Measurements from ENCODE around the gene GPR18.

Gene GPR18

GRCh38 chr13:99289674-99290337 is 31.6 kb upstream of the GPR18 start:
- DNase-seq: peak; percentile 77

DNA sequence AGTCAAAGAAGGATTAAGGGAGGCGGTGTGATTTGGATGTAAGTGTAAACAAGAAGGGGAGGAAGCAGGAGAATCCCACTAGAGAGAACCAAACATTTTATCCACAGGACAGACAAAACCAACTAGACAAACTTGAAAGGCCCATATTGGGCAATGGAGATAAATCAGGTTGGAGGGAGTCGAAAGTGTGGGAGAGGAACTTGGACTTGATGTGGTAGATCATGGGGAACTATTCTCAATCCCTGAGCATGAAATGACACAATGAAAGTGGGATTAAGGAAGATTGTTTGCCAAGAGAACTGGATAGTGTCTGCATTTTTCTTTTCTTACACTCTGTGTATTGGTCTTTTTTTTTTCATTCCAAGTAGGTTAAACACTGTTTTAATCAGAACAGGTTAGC is 31.1 kb upstream of the GPR18 start:
- no peak for DNase-seq

DNA sequence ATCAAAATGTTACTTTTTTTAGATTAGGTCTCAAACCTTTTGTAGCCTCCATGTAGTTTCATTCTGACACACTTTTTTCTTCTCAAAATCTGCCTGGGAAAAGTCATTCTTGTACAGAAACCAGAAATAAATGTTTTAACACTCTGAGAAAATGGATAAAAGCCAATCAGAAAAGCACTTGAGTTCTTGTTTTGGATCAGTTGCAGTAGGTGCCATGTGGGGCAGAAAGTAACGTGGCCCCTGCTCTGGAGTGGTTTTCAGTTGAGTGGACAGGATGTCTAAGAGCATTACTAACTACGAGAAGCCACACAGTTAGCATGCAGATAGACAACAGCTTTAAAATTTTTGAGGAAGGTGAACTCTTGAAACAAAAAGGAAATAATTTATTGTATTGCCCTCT is 29.9 kb upstream of the GPR18 start:
- peak; percentile 74 for DNase-seq

- no peak for DNase-seq
Measured at GRCh38 chr13:99287551-99287950, 29.4 kb upstream of the GPR18 start.

DNA sequence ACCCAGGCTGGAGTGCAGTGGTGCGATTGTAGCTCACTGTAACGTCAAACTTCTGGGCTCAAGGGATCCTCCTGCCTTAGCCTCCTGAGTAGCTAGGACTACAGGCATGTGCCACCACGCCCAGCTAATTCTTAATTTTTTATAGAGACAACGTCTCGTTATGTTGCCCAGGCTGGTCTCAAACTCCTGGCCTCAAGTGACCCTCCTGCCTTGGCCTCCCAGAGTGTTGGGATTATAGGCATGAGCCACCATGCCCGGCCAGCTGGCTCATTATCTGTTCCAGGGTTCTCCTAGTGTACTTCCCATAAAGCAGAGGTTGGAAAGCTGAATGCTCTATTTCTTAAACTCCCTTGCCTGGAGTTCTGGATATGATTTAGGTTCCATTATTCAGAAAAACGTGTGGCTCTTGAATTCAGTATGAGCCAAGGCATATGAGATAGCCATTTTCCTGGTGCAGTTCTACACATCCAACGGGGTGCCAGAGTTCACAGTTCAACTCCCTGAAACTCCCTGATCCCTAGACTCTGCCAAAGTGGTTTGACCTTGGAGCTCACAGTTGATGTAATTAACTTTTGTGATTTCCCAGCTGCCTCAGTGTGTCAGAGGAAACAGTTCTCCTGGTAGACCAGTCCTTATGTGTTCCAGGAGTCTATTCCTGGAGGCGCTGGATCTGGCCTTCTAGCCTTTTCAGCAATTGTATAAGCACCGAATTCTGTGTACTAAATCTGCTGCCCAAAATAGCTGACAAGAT is 27.4 kb upstream of the GPR18 start:
- no peak for DNase-seq

GRCh38 chr13:99282264-99283231 is 24.4 kb upstream of the GPR18 start:
- DNase-seq: no peak

- peak; percentile 82 for DNase-seq
Measured at GRCh38 chr13:99281811-99282263, 23.7 kb upstream of the GPR18 start.

- no peak for DNase-seq
Measured at GRCh38 chr13:99280166-99280565, 22.0 kb upstream of the GPR18 start.

DNA sequence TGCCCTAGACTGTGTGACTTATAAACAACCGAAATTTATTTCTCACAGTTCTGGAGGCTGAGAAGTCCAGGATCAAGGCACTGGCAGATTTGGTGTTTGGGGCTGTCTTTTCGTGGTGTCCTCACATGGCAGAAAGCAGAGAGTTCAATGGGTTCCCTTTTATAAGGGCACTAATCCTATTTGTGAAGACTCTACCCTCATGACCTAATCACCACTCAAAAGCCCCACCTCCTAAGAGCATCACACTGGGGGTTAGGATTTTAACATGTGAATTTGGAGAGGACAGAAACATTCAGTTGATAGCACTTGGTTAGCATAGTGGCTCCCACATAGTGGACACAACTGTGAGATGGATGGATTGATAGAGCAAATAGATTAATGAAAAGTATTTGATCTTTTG is 21.5 kb upstream of the GPR18 start:
- DNase-seq: no peak

DNA sequence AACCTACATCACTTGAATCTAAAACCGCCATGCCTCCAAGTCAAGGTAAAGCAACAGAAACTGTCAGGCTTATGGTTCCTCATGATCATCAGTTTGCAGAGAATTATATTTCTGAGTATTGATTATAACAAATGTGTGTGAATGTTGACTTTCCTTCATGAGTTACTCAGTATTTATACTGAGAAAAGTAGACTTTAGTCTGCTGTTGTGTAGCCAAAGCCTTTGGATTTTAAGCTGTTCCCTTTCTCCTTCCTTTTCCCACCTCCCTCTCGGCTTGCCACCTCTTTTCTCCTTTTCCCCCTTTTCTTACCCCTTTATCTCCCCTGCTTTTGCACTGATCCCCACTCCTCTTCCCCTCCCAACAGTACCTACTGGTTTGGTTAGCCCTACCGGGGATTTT is 20.7 kb upstream of the GPR18 start:
- no peak for DNase-seq

GRCh38 chr13:99278200-99278599 is 20.0 kb upstream of the GPR18 start:
- no peak for DNase-seq

- DNase-seq: no peak
Measured at GRCh38 chr13:99277629-99278028, 19.4 kb upstream of the GPR18 start.

DNA sequence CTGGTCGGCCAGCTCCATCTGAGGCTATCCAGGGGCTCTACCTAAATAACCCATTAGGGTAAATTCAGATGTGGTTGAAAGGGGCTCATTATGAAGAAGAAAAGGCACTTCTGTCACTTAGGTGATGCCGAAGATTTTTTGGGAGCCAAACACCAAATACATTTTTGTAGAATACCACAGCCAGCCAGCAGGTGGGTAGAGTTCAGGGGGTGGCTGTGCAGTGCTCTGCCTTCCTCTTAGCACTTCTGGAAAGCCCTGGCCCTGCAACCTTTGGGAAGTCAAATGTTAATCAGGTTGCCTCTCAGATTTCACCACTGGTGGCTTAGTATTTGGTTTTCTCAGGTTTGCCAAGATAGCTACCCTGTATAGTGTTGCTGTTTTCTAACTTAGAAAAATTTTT is 18.5 kb upstream of the GPR18 start:
- no peak for DNase-seq

DNA sequence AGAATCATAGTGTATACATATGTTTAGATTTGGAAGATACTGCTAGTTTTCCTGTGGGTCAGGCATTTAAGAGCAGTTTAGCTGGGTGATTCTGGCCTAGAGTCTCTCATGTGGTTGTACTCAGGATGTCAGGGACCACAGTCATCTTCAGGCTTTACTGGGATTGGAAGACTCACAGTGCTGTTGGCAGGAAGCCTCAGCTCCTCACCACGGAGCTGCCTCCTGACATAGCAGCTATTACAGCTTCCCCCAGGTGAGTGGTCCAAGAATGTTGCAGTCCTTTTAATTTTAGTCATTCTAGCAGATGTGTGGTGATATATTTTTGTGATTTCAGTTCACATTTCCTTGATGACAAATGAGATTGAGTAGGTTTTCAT is 16.9 kb upstream of the GPR18 start:
- DNase-seq: peak; percentile 72

GRCh38 chr13:99273128-99273527 is 14.9 kb upstream of the GPR18 start:
- no peak for DNase-seq

DNA sequence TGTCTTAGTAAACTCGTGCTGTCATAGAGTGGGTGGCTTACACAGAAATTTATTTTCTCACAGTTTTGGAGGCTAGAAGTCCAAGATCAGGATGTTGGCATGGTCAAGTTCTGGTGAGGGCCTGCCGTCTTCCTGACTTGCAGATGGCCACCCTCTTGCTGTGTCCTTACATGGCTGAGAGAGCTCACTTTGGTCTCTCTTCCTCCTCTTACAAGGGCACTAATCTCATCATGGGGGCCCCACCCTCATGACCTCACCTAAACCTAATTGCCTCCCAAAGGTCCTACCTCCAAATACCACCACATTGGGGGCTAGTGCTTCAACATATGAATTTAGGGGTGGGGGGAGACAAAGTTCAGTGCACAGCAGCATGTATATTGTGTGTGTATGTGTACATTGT is 14.3 kb upstream of the GPR18 start:
- no peak for DNase-seq

DNA sequence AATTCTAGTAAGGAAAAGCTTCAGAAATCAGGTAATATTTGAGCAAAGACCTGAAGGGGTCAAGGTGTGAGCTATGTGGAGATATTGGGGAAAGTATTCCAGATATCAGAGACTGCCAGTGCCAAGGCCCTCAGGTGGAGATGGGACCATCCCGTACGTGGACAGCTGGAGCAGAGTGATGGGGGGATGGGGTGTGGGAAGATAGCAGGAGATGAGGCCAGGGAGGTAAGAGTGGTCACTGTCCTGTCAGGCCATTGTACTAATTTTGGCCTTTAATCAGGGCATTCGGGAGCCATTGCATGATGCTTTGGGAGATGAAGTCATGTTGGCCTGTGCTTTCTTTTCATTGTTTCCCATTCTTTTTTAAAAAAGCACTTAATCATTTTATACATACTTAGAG is 13.1 kb upstream of the GPR18 start:
- no peak for DNase-seq

DNA sequence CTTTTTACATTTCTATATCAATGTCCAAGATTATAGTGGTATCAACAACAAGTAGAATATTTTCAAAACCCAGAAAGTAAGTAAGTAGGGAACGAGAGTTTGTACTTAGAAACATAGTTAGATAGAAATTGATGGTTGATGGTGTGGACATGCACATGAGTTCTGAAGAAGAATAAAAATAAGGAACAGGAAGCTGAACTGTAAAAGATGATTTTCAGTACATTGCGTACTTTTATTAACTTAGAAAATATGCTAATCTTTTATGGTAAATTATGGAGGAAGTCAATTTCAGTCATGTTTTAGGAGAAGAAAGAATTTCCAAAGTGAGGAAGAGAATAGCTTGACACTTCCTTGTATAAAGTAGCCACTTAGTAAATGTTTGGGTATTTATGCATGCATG is 12.3 kb upstream of the GPR18 start:
- DNase-seq: no peak

DNA sequence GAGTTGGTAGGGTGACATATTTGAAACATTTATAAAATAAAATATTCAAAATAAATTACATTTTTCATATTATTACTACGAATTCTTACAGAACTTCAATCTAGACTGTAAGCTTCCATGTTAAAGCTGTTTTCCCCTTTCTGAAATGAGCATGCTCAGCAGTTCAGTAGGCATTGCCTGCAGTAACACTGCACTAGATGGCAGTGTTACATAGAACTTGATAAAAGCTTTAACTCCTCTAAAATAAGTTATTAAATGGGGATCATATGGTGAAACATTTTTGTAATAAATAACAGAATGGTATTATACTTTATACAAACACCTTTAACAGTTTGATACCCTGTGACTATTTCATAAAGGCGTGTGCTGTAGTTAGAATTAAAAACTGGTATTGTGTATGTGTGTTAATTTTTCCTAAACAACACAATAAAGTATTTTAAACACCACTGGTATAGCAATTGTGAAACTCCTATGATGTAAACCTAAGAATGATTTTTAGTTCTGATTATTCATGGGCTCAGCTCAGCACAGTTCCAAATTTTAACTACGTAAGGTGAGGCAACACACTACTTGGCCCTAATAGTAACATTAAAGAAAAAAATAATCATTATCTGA is 11.6 kb upstream of the GPR18 start:
- no peak for DNase-seq

- DNase-seq: no peak
Measured at GRCh38 chr13:99268822-99269221, 10.6 kb upstream of the GPR18 start.

DNA sequence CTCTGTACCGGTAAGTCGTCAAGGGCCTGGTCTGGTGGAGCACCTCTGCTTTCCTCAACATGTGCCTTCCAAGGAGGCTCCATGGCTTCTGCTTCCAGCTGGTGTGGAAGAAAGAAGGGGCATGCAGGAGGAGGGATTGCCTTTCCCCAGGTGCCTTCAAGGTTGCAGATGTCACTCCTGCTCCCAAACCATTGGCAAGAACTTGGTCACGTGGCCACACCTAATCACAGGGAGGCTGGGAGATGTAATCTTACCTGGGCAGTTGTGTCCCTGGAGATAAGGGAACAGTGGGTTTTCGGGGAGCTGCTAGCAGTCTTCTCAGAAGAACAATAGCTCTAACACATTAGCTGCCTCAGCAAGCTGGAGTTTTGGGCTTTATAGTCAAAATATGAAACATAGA is 9.7 kb upstream of the GPR18 start:
- DNase-seq: no peak

- no peak for DNase-seq
Measured at GRCh38 chr13:99266827-99267226, 8.6 kb upstream of the GPR18 start.

DNA sequence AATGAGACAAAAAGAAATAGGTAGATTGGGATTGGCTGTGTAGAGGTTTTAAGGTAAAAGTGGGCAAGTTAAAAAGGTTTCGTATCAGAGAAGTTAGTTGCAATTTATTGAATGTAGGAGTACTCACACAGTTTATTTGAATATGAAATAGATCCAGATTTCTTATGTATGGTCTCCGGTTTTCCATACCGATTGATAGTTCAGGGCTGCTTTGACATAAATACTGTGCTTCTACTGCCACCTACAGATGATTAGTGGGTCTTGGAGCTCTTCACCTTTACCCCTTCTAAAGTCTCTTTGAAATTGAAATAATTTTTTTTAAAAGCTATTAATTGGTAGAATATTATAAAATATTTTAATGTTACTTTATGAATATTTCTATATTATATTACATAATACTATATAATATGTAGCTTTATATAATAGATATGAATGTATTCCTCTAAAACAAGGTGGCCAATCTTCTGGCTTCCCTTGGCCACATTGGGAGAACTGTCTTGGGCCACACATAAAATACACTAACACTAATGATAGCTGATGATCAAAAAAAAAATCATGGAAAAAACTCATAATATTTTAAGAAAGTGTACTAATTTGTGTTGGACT is 7.7 kb upstream of the GPR18 start:
- DNase-seq: no peak
